UCSD-AML1 (cell line): ENCODE measurements around the gene MN1.

Experiments
- DNase-seq: peaks from one replicate; lab custom pipeline; 2025; ENCODE audit not compliant: unreplicated experiment; lab: John Stamatoyannopoulos, UW

The MN1 gene

GRCh38 chr22:27800250-27801201 lies 1.0 kb downstream of the MN1 start:
- DNase-seq = no peak

- DNase-seq = no peak
Measured at GRCh38 chr22:27799827-27800249, 1.7 kb downstream of the MN1 start.

GRCh38 chr22:27799015-27799826 lies 2.3 kb downstream of the MN1 start:
- DNase-seq = no peak

- DNase-seq = no peak
Measured at GRCh38 chr22:27798511-27799014, 3.0 kb downstream of the MN1 start.

DNA sequence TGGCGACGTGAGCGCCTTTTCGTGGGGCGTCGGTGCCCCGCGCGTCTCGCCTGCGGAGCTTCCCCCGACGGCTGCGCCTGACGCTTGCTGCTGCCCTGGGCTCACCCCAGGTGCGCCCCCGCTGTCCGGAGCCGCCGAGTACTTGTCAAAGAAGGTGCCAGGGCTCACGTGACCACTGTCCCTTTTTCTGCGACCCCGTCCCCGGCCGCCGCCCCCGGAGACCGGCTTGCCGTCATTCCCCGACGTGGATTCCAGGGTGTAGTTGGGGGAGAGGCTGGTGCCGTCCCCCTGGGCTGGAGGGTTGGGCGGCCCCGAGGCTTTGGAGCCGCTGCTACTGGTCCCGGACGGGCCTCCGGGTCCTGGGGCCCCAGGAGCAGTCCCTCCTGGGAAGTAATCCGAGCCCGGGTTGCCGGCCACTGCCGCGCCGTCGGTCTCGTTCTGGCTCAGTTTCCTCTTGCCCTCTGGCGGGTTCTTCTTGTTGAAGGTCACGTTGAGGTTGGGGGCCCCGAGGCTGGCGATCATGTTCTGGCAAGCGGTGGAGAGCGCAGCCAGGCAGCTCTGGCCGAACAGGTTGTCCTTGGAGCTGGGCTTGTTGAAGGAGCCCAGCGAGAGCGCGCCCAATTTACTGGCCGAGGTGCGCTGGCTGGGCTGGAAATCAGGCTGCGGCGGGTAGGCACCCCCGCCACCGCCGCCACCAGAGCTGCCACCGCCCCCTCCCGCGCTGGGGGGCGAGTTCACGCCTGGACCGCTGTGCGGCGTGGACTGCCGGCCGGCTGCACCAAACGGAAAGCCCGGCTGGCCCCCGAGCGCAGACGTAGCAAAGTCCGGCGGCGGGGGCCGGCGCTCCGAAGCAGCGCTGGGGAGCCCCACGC lies 3.8 kb downstream of the MN1 start:
- no peak for DNase-seq

DNA sequence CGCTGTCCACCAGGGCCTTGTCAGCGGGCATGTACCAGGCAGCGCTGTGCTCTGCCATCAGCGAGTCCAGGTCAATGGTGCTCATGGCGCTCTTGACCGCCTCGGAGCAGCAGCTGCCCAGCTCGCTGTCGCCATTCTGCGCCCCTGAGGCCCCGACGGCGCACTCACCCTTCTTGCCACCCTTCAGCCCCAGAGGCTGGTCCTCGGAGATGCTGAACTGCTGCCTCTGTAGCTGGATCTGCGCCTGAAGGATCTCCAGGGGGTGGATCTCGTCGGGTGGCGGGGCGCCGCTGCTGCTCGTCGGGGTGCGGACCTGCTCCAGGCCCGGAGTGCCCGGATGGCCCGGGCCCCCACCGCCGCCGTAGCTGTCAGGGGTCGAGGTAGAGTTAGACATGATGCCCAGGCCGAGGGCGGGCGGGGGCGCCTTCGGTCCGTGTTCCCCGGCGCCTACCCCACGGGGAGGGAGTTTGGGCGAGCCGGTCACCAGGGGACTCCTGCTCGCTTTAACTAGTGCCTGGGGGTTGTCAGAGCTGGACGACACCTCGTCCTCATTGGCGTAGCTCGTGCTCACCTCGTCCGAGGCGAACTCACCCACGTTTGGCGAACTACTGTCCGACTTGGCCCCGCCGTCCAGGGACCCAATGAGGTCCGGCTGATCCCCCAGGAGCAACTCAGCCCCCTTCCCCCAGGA lies 4.6 kb downstream of the MN1 start:
- no peak for DNase-seq

DNA sequence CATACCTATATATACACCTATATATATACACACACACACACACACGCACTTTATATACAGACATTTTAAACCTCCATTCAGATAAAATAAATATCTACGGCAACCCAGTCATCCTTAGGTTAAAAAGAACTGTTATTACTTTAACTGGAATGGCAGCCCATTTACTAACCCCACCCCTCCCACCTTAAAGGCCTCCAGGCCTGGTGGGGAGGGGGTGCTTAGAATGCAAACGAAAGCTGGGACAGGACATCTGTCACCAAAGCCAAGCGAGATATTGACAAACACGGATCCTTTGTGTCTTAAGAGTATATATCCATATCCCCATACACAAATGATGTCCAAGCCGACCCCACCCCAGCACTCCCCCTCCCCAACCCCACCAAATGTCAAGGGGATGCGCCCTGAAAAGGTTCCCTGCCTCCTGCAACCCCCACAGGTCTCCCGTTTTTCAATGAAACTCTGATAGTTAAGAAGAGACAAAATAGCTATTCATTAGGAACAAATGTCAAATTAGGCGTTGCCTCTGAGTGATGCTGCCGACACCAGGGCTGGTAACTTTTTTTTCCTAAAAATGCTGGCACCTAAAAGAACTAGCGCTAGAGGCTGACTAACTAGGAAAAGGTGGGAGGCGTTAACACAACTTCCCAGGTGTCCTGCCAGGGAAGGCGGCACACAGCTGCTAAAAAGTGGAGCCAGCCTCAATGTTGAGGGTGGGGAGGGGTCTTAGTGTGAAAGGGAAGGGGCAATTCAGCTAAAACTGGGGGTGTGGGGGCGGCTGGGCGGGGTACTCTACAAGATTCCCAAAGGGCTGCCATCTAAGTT lies 5.6 kb downstream of the MN1 start:
- DNase-seq = no peak

- DNase-seq = no peak
Measured at GRCh38 chr22:27795053-27795452, 6.5 kb downstream of the MN1 start.

- DNase-seq = no peak
Measured at GRCh38 chr22:27794226-27794625, 7.3 kb downstream of the MN1 start.

- no peak for DNase-seq
Measured at GRCh38 chr22:27793576-27793975, 8.0 kb downstream of the MN1 start.

- no peak for DNase-seq
Measured at GRCh38 chr22:27792452-27793161, 8.9 kb downstream of the MN1 start.

DNA sequence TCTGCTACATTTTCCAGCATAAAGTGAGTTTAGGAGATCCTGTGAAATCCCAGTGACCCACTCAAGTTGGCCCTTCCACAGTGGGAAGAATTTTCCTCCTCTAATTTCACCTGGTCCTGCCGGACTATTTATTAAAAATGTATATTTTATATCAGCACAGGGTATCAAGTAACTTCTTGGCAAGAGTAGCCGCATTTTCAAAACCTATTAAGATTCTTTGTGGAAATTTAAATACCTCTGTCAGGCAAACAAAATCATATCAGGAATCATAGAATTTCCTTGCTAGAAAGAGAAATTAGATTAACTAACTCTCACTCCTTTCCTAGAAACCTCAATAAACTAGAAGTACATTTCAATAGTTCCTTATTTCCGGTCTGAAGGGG lies 9.7 kb downstream of the MN1 start:
- no peak for DNase-seq

- DNase-seq = no peak
Measured at GRCh38 chr22:27791159-27791858, 10.2 kb downstream of the MN1 start.

GRCh38 chr22:27790376-27791158 lies 11.0 kb downstream of the MN1 start:
- no peak for DNase-seq

- DNase-seq = no peak
Measured at GRCh38 chr22:27788500-27789288, 12.9 kb downstream of the MN1 start.

- DNase-seq = no peak
Measured at GRCh38 chr22:27786965-27787364, 14.6 kb downstream of the MN1 start.
